Activated CD8-positive, alpha-beta memory T cell treated with anti-CD3 and anti-CD28 coated beads for 4 hours (primary cell): Measurements from ENCODE around the gene HOXA4.

ENCODE experiments used
- DNase-seq, 2 donors: peaks; one replicate each; pipeline ENCODE4 v3.0.0-alpha.2; 2020; ENCODE audit warnings: low read depth in 2 of 2

HOXA4 gene

DNA sequence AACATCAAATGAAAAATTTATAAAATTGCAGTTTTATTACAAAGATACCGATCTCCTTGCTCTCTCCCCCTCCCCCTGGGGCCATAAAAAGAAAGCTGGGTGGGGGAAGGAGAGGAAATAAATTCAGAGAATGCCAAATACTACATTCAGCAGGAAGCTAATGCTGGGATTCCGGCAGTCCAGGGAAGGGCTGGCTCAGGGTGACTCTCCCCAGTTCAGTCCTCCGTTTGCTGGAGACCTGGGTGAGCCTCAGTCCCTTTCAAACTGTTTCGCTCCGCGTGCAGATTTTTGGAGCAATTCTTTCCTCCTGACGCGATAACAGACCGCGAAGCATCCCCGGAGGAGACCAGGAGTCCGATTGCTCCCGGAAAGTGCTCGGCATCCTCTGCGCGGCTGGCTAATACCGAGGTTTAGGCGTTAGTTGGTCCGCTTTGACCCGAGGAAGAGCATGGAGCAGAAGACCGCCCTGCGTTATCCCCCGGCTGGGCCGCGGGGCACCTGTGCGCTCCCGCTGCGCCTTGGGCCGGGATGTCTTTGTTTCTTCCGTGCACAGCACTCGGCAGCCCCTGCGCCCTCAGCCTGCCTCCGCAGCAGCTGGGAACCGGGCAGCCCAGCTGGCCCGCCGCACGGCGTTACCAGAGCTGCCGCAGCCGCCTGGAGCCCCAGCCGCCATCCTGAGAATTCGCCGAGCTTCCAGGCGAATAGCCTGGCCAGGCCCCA is 24.2 kb downstream of the HOXA4 start:
- no peak for DNase-seq

DNA sequence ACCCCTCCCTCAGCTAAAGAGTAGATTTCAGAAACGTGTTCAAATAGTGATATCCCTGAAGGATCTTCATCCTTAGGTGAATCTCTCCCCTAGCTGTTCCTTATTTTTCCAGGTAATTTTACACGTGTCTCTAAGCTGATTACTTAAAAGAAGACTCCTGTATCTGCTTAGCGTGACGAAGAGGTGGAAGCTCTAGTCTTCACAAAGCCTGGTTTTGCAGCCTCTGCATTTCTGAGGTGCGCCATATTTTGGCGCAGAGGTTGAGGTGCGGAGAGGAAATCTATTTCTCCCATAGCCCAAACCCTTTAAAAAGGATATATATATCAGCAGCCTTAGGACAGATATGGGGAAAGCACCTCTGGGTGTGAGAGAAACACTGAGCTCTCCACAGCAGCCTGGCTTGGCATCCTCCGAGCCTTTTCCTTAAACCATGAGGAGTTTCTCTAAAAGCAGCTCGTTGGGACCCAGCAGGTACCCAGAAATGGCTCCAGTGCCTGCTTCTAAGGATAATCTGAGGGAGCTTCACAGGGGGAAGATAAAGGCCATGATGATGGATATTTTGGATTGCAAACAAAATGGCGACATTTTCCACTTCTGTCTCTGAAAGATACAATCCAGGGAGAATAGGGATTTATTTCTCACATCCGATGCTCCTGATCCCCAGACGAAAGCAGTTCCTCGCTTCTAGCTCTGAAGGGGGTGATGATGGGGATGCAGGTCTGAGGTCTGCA is 25.1 kb downstream of the HOXA4 start:
- DNase-seq: no peak

DNA sequence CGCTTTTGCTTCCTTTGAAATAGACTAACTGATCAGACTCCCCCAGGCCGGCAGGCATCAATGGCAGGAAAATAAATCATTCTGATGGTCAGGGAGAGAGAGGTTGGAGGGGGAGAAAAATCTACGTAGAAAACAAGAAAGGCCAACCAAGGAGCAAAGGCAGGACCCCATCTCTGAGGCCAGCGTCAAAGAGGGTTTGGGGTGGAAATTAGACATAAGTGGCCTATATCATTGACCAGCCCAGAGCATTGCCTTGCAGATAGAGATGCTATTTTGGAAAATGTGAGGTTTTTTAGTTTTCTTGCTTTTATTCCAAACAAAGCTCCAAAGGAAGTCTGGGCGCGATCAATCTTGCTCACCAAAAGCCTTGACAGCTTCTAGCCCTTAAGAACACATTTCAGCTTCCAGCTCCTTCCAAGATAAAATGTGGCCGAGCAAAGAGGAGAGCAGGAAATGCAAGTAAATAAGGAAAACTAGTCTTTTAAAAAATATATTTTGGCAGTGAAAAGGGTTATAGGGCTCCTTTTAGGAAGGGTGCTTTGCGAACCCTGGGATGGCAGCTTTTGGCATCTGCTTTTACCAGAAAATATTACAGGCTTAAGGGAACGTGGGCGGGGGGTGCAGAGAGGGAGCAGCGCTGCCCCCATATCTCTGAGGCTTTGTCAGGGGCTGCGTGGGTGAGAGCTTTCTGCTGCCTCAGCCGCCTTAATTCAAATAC is 26.1 kb downstream of the HOXA4 start:
- no peak for DNase-seq

DNA sequence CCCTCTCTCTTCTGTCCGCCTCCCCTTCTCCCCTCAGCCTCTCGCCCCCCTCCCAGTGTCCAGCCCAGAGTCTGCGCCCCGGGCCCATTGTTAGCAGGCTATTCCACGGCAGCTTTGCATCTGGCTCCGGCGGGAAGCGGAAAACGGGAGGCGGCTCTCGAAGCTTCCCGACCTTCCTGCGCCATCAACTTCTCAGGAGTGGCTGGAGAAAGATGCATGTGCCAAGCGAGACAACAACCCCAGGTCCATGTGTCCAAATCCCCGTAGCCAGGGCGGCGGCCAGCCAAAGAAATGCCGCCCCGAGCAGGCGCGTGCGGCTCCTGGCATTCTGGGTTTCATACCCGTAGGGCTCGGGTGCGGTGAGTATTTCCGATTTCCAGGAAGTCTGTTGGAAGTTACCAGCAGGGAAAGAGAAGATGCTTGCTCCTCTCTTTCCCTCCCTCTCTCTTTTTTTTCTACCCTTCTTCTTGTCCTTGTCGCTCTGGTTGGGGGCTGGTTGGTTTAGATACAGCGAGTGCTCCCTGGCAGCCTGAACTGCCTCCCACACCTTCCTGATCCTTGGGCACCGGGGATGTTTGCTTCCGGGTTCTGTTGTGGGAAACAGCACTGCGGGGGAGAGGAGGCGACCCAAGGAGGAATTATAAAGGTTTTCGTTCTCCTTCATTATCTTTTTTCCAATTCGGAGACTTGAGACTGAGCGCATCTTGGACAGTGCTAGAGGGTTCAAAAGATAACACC is 26.9 kb downstream of the HOXA4 start:
- DNase-seq: no peak

- no peak for DNase-seq
Observed at GRCh38 chr7:27102581-27103442, 27.7 kb downstream of the HOXA4 start, which contains the start of gene HOXA2. Gene HOXA2 (minus strand): TSS chr7:27102683. CDS start chr7:27102500, 183 bp downstream.

DNA sequence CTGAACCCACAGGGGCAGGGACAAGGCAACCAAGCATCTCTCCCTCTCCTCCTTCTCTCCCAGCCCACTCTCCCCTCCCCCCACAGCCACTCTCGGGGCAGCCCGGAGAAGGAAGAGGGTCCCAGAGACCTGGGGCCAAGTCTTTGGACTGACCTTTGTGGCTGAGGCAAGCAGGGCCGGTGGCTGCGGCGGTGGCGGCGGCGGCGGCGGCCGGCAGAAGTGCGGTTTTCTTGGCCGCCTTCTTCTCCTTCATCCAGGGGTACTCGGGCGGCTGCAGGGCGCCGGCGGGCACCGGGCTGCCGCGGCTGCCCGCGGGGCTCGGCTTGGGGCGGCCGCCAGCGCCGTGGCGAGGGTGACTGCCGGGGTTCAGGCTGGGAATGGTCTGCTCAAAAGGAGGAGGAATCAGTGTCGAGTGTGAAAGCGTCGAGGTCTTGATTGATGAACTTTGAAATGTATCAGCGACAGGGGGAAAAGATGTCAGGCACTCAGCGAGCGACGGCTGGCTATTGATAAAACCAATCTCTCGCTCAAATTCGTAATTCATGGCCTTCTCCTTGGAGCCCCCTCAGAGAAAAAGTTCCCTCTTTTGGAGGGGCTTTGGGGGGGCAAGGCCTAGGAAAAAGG is 28.5 kb downstream of the HOXA4 start:
- DNase-seq: no peak

DNA sequence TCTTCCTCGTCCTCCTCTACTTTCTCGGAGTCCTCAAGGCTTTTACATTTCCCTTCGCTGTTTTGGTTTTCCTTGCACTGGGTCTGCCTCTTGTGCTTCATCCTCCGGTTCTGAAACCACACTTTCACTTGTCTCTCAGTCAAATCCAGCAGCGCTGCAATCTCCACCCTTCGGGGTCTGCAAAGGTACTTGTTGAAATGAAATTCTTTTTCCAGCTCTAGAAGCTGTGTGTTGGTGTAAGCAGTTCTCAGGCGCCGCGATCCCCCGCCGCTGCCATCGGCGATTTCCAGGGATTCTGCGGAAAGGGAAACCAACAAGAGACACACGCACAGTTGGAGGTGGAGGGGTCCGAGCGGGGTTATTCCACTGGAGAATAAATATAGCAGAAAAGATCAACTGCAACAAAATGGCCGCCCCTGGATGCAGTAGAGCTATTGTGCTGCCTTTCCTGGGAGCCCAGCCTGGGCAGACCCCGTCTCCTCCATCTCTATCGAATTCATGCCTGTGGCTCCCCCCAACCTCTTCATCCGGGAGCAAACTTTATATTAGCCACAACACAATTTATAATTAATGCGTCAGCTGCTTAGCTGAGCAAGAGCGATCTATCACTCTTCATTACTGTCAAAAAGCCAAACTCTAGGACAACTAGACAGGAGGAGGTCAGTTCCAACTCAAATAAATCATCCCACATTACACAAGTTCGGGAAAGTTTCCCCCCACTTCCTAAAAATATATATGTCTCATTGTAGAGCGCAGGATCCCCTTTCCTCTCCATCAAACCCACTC is 29.2 kb downstream of the HOXA4 start:
- no peak for DNase-seq

GRCh38 chr7:27100694-27101170 is 29.8 kb downstream of the HOXA4 start:
- DNase-seq: no peak

DNA sequence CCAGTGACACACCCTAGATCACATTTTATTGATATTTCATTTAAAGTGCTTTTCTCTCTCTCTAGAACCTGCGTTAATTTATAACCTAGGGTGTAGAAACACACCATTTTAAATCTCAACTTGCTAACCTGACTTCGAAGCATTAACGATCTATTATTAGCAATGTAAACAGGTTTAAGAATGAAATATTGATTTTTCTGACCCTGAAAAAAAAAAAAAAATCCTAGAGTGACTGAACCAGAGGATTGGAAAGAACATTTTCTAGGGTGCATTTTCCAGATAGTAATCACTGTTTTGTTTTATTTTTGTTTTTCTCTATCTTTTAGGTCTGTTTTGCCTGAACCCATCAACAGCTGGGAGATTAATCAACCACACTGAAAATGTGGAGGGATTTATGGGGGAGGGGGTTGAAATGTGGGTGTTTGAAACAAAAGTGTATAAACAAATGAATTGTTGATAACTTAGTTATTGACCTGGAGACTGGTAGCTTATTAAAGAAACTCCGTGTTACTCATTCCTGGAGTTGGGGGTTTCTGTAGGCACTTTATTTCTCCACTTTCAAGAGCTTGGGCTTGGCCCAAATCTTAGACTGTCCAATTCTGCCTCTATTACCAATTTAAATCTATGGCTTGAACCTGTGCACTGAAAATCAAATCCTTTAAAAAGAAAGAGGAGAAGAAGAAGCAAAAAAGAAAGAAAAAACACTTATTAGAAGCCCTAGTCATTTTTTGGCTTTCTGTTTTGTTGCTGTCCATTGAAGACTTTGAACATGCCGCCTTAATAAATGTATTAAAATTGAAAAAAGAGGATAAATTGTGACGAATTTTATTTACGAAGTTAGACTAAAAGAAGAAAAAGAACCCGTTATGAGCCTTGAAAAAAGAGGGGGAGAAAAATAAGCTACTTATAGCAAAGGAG is 30.8 kb downstream of the HOXA4 start:
- DNase-seq: no peak

- no peak for DNase-seq
Observed at GRCh38 chr7:27098578-27099451, 31.7 kb downstream of the HOXA4 start.

DNA sequence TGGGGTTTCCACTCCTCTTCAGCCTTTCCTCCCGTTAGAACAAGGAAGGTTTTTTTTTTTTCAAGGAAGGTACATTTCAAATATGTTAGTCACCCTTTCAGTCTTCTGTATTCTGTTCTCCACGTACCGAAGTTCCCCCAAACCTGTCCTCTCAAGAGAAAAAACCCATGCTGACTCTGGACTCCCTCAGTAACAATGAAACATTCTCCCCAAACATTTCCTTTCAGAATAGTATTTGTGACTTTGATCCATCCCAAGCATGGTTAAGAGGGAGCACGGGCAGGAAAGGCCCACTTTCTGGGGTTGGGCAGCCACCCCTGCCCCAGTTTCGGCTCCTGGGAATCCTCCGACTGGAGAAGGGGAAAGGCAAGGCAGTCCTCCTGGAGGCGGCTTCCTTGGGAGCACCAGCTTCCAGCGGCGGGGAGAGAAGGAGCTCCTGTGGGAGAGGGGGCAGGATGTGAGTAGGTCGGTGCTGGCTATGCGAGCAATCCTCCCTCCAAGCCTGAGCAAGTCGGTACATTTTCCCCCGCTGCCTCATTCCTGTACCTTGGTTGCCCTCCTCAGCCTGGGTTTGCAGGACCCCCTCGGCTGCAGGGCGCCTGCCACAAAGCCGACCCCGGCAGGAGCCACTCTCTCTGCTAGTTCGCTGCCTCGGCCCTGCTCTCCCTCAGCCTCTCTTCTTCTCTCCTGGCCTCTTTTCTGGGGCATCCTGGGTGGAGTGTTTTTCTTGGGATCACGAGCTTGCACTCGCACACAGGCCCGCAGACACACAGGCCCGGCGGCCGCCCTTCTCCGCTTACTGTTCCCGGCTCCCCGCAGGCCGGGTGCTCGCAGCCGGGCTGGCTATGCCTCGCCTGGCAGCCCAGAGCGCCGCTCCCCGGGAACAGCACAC is 32.6 kb downstream of the HOXA4 start:
- DNase-seq: no peak

DNA sequence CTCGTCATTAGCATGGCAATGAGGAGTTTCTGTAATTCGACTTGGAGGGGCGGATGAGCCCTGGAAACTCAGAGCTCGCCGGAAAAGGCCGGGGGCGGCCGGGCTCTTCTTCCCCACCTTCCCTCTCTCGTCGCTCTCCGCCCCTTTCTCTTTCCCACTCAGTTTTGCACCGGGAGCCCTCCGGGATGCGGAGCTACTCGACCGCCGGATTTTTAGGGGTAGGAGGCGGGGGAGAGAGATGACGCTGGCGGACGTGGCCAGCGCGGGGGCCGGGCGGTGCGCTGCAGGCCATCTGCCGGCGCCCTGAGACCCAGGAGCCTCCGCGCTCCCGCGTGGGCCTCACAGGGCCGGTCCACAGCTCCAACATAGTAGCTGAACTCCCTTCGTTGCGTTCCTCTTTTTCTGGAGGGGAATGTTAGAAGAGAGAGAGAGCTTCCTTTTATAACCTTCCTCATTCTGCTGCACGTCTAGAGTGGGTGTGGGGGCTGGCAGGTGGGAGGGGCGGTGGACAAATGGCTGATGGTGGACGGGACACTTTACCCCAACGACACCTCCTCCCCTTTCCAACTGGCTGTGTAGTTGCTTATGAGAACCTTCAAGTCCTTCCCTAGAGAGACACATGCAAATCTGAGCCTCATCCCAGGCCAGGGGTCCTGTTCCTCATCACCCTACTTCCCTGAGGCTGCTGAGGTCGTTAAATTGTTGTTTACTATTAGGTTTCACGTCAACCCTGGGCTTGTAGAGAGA is 33.6 kb downstream of the HOXA4 start:
- DNase-seq: no peak

DNA sequence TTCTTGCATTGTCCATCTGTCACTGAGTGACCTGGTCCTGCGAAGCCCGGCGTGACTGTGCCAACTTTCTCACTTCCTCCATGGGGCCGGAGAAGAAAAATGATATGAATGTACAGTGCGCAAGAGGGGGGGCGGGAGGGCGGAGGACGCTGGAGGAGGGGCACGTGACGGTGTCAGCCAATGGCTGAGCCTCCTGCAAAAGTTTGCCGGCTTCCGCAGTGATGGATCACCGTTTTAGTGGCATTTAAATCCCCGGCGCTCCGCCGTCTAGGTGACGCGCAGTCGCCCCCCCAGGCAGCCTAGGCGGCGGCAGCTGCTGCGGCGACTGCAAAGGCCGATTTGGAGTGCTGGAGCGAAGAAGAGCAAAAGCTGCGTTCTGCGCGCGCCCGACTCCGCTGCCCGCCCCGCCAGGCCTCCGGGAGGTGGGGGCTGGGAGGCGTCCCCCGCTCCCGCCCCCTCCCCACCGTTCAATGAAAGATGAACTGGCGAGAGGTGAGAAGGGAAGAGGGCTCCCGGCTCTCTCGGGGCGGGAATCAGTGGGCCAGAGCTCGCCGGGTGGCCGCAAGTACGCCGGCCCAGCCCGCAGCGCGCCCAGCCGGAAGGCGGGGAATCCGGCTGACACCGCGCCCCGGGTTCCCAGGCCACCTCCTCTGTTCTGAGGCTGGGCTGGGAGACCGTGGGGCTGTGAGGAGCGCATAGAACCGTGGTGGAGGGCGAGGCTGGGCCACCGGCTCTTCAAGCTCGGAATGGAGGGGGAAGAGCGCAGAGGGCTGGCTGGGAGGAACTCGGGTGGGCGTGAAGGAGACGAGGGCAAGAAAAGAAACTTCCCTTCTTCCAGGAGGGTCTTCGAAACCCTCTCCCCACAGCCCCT is 34.4 kb downstream of the HOXA4 start, which contains the start of gene HOXA1:
Gene HOXA1, minus strand, starts transcription at position 104 of the 871 bp plus-strand sequence. Its CDS starts 88 bp downstream, at position 16.
- DNase-seq: peak; percentile 58 to 66

DNA sequence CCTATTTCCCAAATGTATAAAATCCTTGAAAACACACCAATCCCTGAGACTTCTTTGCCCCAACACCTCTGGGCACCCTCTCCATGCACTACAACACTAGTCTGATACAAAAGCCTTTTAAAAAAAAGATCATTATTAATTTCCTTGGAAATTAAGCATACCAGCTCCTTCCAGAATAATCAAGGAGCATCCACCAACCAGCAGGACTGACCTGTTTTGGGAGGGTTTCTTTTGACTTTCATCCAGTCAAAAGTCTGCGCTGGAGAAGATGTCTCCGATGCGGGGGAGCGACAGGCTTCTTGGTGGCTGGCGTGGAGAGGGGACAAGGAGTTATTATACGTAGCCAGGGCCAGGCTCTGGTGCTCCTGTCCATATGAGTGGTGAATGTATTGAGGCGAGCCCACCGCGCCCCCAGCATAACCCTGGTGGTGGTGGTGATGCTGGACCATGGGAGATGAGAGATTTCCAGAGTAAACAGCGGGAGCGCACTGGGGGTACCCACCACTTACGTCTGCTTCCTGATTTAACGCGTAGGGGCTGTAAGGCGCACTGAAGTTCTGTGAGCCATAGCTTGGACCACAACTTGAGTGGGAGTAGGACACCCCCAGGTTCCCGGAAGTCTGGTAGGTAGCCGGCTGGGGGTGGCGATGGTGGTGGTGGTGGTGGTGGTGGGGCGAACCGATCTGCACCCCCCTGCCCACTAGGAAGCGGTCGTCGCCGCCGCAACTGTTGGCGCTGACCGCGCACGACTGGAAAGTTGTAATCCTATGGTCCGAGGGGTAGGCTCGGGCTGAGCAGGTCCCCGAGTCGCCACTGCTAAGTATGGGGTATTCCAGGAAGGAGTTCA is 35.3 kb downstream of the HOXA4 start:
- DNase-seq: no peak
